SKM-1 (cell line): ENCODE data around the gene BLM.
"Not testable (repeated sequence)": the region's sequence is repeated elsewhere in the genome, so short reads cannot be mapped to it uniquely, and the experiment has no call there.

Source experiments
- DNase-seq: peaks from one replicate; lab custom pipeline; 2025; ENCODE audit not compliant: unreplicated experiment; lab: John Stamatoyannopoulos, UW

Gene BLM

GRCh38 chr15:90840157-90840855 lies 123.2 kb downstream of the BLM start:
- no peak for DNase-seq

- no peak for DNase-seq
Observed at GRCh38 chr15:90840954-90841353, 123.8 kb downstream of the BLM start.

- no peak for DNase-seq
Observed at GRCh38 chr15:90844696-90845095, 127.5 kb downstream of the BLM start.

GRCh38 chr15:90845201-90845949 lies 128.2 kb downstream of the BLM start:
- DNase-seq: peak; percentile 62

GRCh38 chr15:90849424-90849823 lies 132.3 kb downstream of the BLM start:
- not testable (repeated sequence) for DNase-seq

- no peak for DNase-seq
Observed at GRCh38 chr15:90851114-90851513, 134.0 kb downstream of the BLM start.

GRCh38 chr15:90851940-90852339 lies 134.8 kb downstream of the BLM start:
- DNase-seq: no peak

GRCh38 chr15:90855139-90855538 lies 138.0 kb downstream of the BLM start:
- no peak for DNase-seq

GRCh38 chr15:90857337-90857736 lies 140.2 kb downstream of the BLM start:
- DNase-seq: no peak

GRCh38 chr15:90857883-90858443 lies 140.8 kb downstream of the BLM start:
- no peak for DNase-seq

GRCh38 chr15:90859234-90860131 lies 142.3 kb downstream of the BLM start:
- DNase-seq: no peak

- DNase-seq: no peak
Observed at GRCh38 chr15:90860450-90860849, 143.3 kb downstream of the BLM start.

GRCh38 chr15:90860942-90861675 lies 144.0 kb downstream of the BLM start:
- DNase-seq: no peak

GRCh38 chr15:90862487-90862886 lies 145.3 kb downstream of the BLM start:
- DNase-seq: no peak

- peak; percentile 50 for DNase-seq
Observed at GRCh38 chr15:90862964-90863778, 146.0 kb downstream of the BLM start.

- DNase-seq: no peak
Observed at GRCh38 chr15:90863987-90864386, 146.8 kb downstream of the BLM start.

GRCh38 chr15:90864507-90864906 lies 147.4 kb downstream of the BLM start:
- DNase-seq: no peak

GRCh38 chr15:90865702-90866101 lies 148.6 kb downstream of the BLM start:
- DNase-seq: no peak
